GM12892 (cell line): Measurements from ENCODE around the gene LRRN2.

ENCODE experiments used
- POLR2A ChIP-seq: IDR thresholded peaks from 2 replicates; pipeline ENCODE4 v1.6.1; 2011; ENCODE audit warnings: low read depth, low read length, control low read depth
- POLR2AphosphoS5 ChIP-seq: IDR thresholded peaks from 2 replicates; pipeline ENCODE4 v1.6.1; 2011; ENCODE audit warnings: low read depth, low read length, control low read depth

DNA sequence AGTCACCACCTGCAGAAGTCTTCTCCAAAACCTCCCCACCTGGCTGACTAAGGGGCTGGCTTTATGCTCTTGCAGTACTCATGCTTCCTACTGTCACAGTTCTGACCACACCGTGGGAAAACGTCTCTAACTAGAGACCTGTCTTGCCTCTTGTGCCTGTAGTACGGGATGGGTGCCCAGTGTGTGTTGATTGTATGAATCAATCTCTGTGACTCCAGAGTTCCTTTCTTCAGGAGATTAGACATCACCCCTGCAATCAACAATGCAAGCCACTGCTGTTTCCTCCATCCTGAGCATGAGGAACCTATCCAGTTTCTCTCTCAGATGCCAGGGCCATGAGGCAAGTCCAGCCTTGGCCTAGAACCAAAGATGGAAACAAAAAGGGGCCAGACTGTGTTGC is 64.1 kb downstream of the LRRN2 start:
- no peak for TF ChIP-seq POLR2A
- TF ChIP-seq POLR2AphosphoS5, result no peak
